Parathyroid adenoma (tissue), 2 donors: ENCODE data around the gene ATOH8.

Experiments
- H2AFZ ChIP-seq: fragments of 300-600 bp; sonication (generic); one replicate; pipeline ENCODE4 v1.7.0; 2017; ENCODE audit warnings: antibody characterized with exemption, mild to moderate bottlenecking
- H3K27ac ChIP-seq: fragments of 300-600 bp; sonication (generic); one replicate; pipeline ENCODE4 v1.7.0; 2017
- H3K27me3 ChIP-seq: fragments of 300-600 bp; sonication (generic); one replicate; pipeline ENCODE4 v1.7.0; 2017; ENCODE audit warnings: low read length; ENCODE audit not compliant: control insufficient read depth, insufficient read depth
- H3K36me3 ChIP-seq: fragments of 300-600 bp; sonication (generic); one replicate; pipeline ENCODE4 v1.7.0; 2017; ENCODE audit warnings: low read length; ENCODE audit not compliant: control insufficient read depth, insufficient read depth
- H3K4me1 ChIP-seq: fragments of 300-600 bp; sonication (generic); one replicate; pipeline ENCODE4 v1.7.0; 2017; ENCODE audit warnings: control low read depth
- H3K4me2 ChIP-seq: fragments of 300-600 bp; sonication (generic); one replicate; pipeline ENCODE4 v1.7.0; 2017; ENCODE audit warnings: low read length
- H3K4me3 ChIP-seq: fragments of 300-600 bp; sonication (generic); one replicate; pipeline ENCODE4 v1.7.0; 2017; ENCODE audit warnings: low read depth, low read length
- H3K79me2 ChIP-seq: fragments of 300-600 bp; sonication (generic); one replicate; pipeline ENCODE4 v1.7.0; 2017; ENCODE audit warnings: control low read depth
- H3K9ac ChIP-seq: fragments of 300-600 bp; sonication (generic); one replicate; pipeline ENCODE4 v1.7.0; 2017; ENCODE audit warnings: mild to moderate bottlenecking
- H3K9me3 ChIP-seq: fragments of 300-600 bp; sonication (generic); one replicate; pipeline ENCODE4 v1.7.0; 2017; ENCODE audit warnings: low read length; ENCODE audit not compliant: control insufficient read depth
- CTCF ChIP-seq: fragments of 300-600 bp; sonication (generic); IDR thresholded peaks from one replicate; pipeline ENCODE4 v1.7.0; 2017; ENCODE audit warnings: antibody characterized with exemption, mild to moderate bottlenecking
- donor health status: primary hyperparathyroidism.

The ATOH8 gene

GRCh38 chr2:85728342-85728741 is 25.4 kb upstream of the ATOH8 start:
- no peak overlapping the region for H3K9ac ChIP-seq
- H3K27ac ChIP-seq = peak overlapping the region; percentile 15
- no peaks in the 10 kb centered on the region for H3K27me3 ChIP-seq
- H3K9me3 ChIP-seq = no peaks in the 10 kb centered on the region
- no peak overlapping the region for H3K4me3 ChIP-seq
- H2AFZ ChIP-seq = no peak overlapping the region
- no peaks in the 10 kb centered on the region for H3K4me1 ChIP-seq
- TF ChIP-seq CTCF = no peak
- no peak overlapping the region for H3K4me2 ChIP-seq
- no peaks in the 10 kb centered on the region for H3K79me2 ChIP-seq
- no peaks in the 10 kb centered on the region for H3K36me3 ChIP-seq

DNA sequence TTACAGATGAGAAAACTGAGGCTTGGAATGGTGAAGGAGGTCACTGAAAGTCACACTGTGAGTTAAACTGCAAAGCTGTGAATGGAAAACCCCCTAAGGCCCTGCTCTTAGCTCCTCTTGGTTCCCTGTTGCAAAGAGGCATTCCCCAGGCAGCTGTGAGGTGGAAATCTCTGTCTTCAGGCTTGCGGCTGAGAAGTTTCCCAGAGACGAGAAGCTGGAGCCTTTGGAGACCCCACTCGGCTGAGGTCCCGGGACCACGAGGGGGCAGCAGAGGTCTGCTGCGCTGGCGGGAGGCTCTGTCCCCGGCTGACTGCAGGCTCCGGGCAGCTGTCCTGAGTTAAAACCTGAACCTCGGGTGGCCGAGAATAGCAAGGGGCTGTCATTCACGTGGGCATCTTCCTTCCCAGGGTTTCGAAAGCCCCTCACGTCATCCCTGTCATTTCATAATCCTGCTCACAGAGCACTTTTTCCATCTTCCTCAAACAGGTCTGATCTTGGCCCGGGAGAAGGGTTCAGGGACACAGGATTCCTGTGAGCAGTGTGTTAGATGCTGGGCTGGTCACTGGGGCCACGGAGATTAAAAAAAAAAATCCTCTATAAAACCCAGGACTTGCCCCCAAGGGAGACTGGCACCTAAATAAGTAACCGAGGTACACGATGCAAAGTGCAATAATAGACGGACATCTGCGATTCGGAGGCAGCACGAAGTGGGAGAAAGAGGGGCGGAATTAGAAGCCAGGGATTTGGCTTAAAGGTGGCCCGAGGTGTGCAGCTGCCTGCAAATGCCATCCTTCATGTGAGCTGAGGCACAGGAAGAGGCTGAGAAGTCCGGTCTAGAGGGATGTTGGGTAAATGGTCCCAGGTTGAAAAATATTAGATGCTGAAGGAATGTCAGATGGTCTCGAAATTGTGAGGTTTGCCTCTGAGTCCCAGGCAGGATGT is 24.6 kb upstream of the ATOH8 start:
- H3K4me3 ChIP-seq = no peak overlapping the region
- no peaks in the 10 kb centered on the region for H3K9me3 ChIP-seq
- no peaks in the 10 kb centered on the region for H3K27me3 ChIP-seq
- no peak overlapping the region for H3K9ac ChIP-seq
- TF ChIP-seq CTCF = peak; percentile 98
- no peaks in the 10 kb centered on the region for H3K4me1 ChIP-seq
- no peak overlapping the region for H3K4me2 ChIP-seq
- H3K36me3 ChIP-seq = no peaks in the 10 kb centered on the region
- H2AFZ ChIP-seq = peak overlapping the region; percentile 27
- H3K79me2 ChIP-seq = no peaks in the 10 kb centered on the region
- peak overlapping the region; percentile 22 for H3K27ac ChIP-seq

GRCh38 chr2:85729825-85730510 is 23.8 kb upstream of the ATOH8 start:
- no peak overlapping the region for H3K4me2 ChIP-seq
- H3K9ac ChIP-seq = no peak overlapping the region
- no peaks in the 10 kb centered on the region for H3K4me1 ChIP-seq
- H3K9me3 ChIP-seq = no peaks in the 10 kb centered on the region
- no peak overlapping the region for H2AFZ ChIP-seq
- no peak overlapping the region for H3K27ac ChIP-seq
- no peaks in the 10 kb centered on the region for H3K36me3 ChIP-seq
- H3K4me3 ChIP-seq = no peak overlapping the region
- H3K79me2 ChIP-seq = no peaks in the 10 kb centered on the region
- H3K27me3 ChIP-seq = no peaks in the 10 kb centered on the region
- no peak for TF ChIP-seq CTCF

GRCh38 chr2:85730686-85731230 is 23.0 kb upstream of the ATOH8 start:
- TF ChIP-seq CTCF = no peak
- Histone ChIP-seq H3K27ac (no peak overlapping the region), H3K9ac (no peak overlapping the region), H3K79me2 (no peaks in the 10 kb centered on the region), H3K36me3 (no peaks in the 10 kb centered on the region), H3K4me3 (no peak overlapping the region), H3K4me1 (no peaks in the 10 kb centered on the region), H3K27me3 (no peaks in the 10 kb centered on the region), H3K9me3 (no peaks in the 10 kb centered on the region), H3K4me2 (no peak overlapping the region), H2AFZ (no peak overlapping the region)
